Measurements from ENCODE around the gene NHS. TPM values are rescaled to one million over a fixed set of nuclear protein-coding genes. Genes with fewer than 3 reads are reported as not detected.

NHS gene
- total RNA-seq, 1 experiment from 2014 or later: 5.7 TPM

- no peak for TF ChIP-seq REST (IDR thresholded peaks at IDR 0.05; ENCODE audit: low read depth)
Observed at GRCh38 chrX:17743913-17744312, 368.9 kb downstream of the NHS start (continued).

- ATAC-seq (no peak), DNase-seq (ENCODE audit: low read depth, low spot score) (no peak)
- no peak overlapping the region for H3K4me3 ChIP-seq (replicated peaks in 1 of 2; ENCODE audit: low read depth in 1 of 2, low read length in 2 of 2)
- RAD21 ChIA-PET (ENCODE audit: low non-redundant PET in 1 of 2, low total read pairs in 2 of 2, uncharacterized antibody in 2 of 2, unreplicated experiment in 2 of 2): no interaction called here
- no peak overlapping the region for H3K27ac ChIP-seq (ENCODE audit: low read depth, low read length)
- H4K20me1 ChIP-seq (ENCODE audit: insufficient read depth): no peaks in the 10 kb centered on the region
- H3K4me2 ChIP-seq (ENCODE audit: low read length): no peak overlapping the region
- intact Hi-C loops (cut with micrococcal nuclease): loop anchor here (1.0 to 10.0 kb wide), 3 partner anchors 465 to 1590 kb away; no protein-coding TSS in a partner anchor
- CTCF ChIA-PET: no interaction called here
- no TSS peak for BruUV-seq (replicated peaks)
- no peak overlapping the region for H3K9ac ChIP-seq (ENCODE audit: low read length)
- POLR2A ChIA-PET: no interaction called here
- H3K79me2 ChIP-seq (ENCODE audit: insufficient read depth, low read length): no peaks in the 10 kb centered on the region
- H3K9me3 ChIP-seq (ENCODE audit: control insufficient read depth in 1 of 2, insufficient read depth in 1 of 2, low read depth in 1 of 2, low read length in 2 of 2): no peaks in the 10 kb centered on the region
- no peak overlapping the region for H2AFZ ChIP-seq (ENCODE audit: low read depth, low read length, poor library complexity, severe bottlenecking)
- H3K4me1 ChIP-seq (ENCODE audit: control insufficient read depth in 1 of 2, insufficient read depth in 2 of 2, low read length in 2 of 2): no peaks in the 10 kb centered on the region
- H3K9me2 ChIP-seq (ENCODE audit: insufficient read depth): no peaks in the 10 kb centered on the region
- no peaks in the 10 kb centered on the region for H3K27me3 ChIP-seq (ENCODE audit: insufficient read depth, low read length)
- H3K36me3 ChIP-seq (ENCODE audit: control insufficient read depth in 1 of 2, insufficient read depth in 2 of 2, low read length in 2 of 2): no peaks in the 10 kb centered on the region
- TF ChIP-seq TCF7L2 (IDR thresholded peaks at IDR 0.05; ENCODE audit: borderline replicate concordance, extremely low read depth, insufficient read depth, insufficient read length) (no peak), ZFX (IDR thresholded peaks at IDR 0.05) (no peak), EZH2 (IDR thresholded peaks at IDR 0.05) (no peak), ZNF274 (IDR thresholded peaks at IDR 0.05; ENCODE audit: low read depth, low read length) (no peak), ELF1 (IDR thresholded peaks at IDR 0.05; ENCODE audit: borderline replicate concordance, low read depth) (no peak), SIN3A (IDR thresholded peaks at IDR 0.05; ENCODE audit: low read depth) (no peak), ZBTB33 (IDR thresholded peaks at IDR 0.05; ENCODE audit: extremely low read depth, insufficient replicate concordance, low read length) (no peak), REST (IDR thresholded peaks at IDR 0.05; ENCODE audit: low read depth) (no peak), YY1 (IDR thresholded peaks at IDR 0.05; ENCODE audit: extremely low read depth, insufficient replicate concordance, low read depth, low read length) (no peak), CTCF (IDR thresholded peaks at IDR 0.05 in 2 of 3, conservative IDR thresholded peaks at IDR 0.05 in 1 of 3; ENCODE audit: borderline replicate concordance in 1 of 3, insufficient read depth in 1 of 3, low read depth in 2 of 3, low read length in 2 of 3) (peak; percentile 17 to 44 (median 24); a peak in 3 of 6 replicates), RAD21 (IDR thresholded peaks at IDR 0.05; ENCODE audit: low read depth) (peak; percentile 51)
Observed at GRCh38 chrX:17744896-17745523, 370.0 kb downstream of the NHS start.
